PC-9 (cell line): ENCODE results near the gene BAHD1. TPM values are rescaled to one million over a fixed set of nuclear protein-coding genes. Genes with fewer than 3 reads are reported as not detected.

Source experiments
- BruUV-seq: library from RNA; stranded (reverse); fragments of 400-500 nt; replicated peaks from 2 replicates; lab custom pipeline; 2021; lab: Mats Ljungman, UMichigan
- CTCF ChIA-PET: fragments of 300-600 bp; sonication (Branson Sonifier 250); formaldehyde crosslinking; loops from one replicate; lab custom pipeline; 2022; ENCODE audit warnings: antibody characterized with exemption; lab: Charles Lee
- POLR2A ChIA-PET: fragments of 300-600 bp; sonication (Branson Sonifier 250); formaldehyde crosslinking; loops from one replicate; lab custom pipeline; 2022; ENCODE audit warnings: antibody characterized with exemption; ENCODE audit not compliant: unreplicated experiment; lab: Charles Lee
- DNase-seq, 2 experiments: peaks; one replicate each; pipeline versions ENCODE4 v3.0.0 to v3.0.0-alpha.2; 2015 to 2022; ENCODE audit warnings: mixed read lengths in 1 of 2
- H2AFZ ChIP-seq: fragments of 200-600 bp; sonication (generic); 2 replicates; pipeline ENCODE4 v1.8.1; 2017; ENCODE audit warnings: antibody characterized with exemption
- H3F3A ChIP-seq: fragments of 200-600 bp; sonication (generic); 2 replicates; pipeline ENCODE4 v1.8.1; 2017; ENCODE audit warnings: antibody characterized with exemption, mild to moderate bottlenecking, low read depth; ENCODE audit not compliant: insufficient read depth
- H3K27ac ChIP-seq: fragments of 200-600 bp; sonication (generic); 2 replicates; pipeline ENCODE4 v1.6.1; 2016; ENCODE audit warnings: mixed run types
- H3K27me3 ChIP-seq: fragments of 200-600 bp; sonication (generic); 2 replicates; pipeline ENCODE4 v1.6.1; 2016; ENCODE audit warnings: low read depth, mixed run types; ENCODE audit not compliant: insufficient read depth
- H3K36me3 ChIP-seq: fragments of 200-600 bp; sonication (generic); 2 replicates; pipeline ENCODE4 v1.6.1; 2016; ENCODE audit warnings: low read depth, mixed run types
- H3K4me1 ChIP-seq: fragments of 200-600 bp; sonication (generic); replicated peaks from 2 replicates; pipeline ENCODE4 v1.6.1; 2016; ENCODE audit warnings: mixed run types; ENCODE audit not compliant: insufficient read depth
- H3K4me2 ChIP-seq: fragments of 200-600 bp; sonication (generic); 2 replicates; pipeline ENCODE4 v1.6.1; 2017; ENCODE audit warnings: mixed run types
- H3K4me3 ChIP-seq: fragments of 200-600 bp; sonication (generic); 2 replicates; pipeline ENCODE4 v1.6.1; 2016; ENCODE audit warnings: mixed run types
- H3K79me2 ChIP-seq: fragments of 200-600 bp; sonication (generic); 2 replicates; pipeline ENCODE4 v1.6.1; 2017; ENCODE audit warnings: low read depth, mixed run types
- H3K9me2 ChIP-seq: fragments of 200-600 bp; sonication (generic); 2 replicates; pipeline ENCODE4 v1.8.1; 2017; ENCODE audit warnings: mild to moderate bottlenecking; ENCODE audit not compliant: insufficient read depth
- H3K9me3 ChIP-seq: fragments of 200-600 bp; sonication (generic); 2 replicates; pipeline ENCODE4 v1.8.1; 2016; ENCODE audit warnings: low read depth; ENCODE audit not compliant: insufficient read depth
- H4K20me1 ChIP-seq: fragments of 200-600 bp; sonication (generic); 2 replicates; pipeline ENCODE4 v1.8.1; 2017; ENCODE audit not compliant: insufficient read depth
- EZH2 ChIP-seq: fragments of 200-600 bp; sonication (generic); IDR thresholded peaks from 2 replicates; pipeline ENCODE4 v1.8.0; 2017; ENCODE audit warnings: antibody characterized with exemption, low read depth
- intact Hi-C: fragments of 100-400 bp; cut with micrococcal nuclease; formaldehyde crosslinking; loops from one replicate; pipeline ENCODE4 v1.10.0; 2022; ENCODE audit not compliant: unreplicated experiment
- total RNA-seq: library from RNA; stranded (reverse); gene quantifications from 2 replicates; pipeline ENCODE4 v1.2.3, GENCODE V29; 2021
- TF ChIP-seq, protein P1 (sequence below): fragments of 200-600 bp; sonication (generic); conservative IDR thresholded peaks from 2 replicates; pipeline ENCODE4 v1.6.1; 2017; ENCODE audit warnings: mixed run types, antibody characterized with exemption, mild to moderate bottlenecking, moderate library complexity

Gene BAHD1
- total RNA-seq, 1 experiment from 2014 or later, result 19.1 TPM

DNA sequence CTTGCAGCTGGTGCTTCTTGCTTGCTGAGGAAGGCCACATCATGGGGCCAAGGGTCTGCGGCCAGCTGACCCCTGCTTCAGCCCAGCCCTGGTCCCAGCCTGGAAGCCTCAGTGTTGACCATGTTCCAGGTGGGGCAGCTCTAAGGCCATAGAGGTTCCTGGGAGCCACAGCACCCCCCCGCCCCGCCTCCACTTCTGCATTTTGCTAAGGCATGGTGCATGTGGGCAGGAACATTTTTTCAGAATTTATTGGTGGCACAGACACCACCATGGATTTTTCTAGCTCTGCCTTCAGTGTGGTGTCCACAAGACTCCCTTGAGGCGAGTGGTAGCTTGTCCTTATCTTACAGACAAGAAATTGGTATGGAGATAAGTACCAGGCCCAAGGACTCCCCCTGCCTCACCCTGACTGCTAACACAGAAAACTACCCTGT, 28.2 kb downstream of the BAHD1 start:
- no peak overlapping the region for H3K4me3 ChIP-seq
- POLR2A ChIA-PET, result no interaction called here

DNA sequence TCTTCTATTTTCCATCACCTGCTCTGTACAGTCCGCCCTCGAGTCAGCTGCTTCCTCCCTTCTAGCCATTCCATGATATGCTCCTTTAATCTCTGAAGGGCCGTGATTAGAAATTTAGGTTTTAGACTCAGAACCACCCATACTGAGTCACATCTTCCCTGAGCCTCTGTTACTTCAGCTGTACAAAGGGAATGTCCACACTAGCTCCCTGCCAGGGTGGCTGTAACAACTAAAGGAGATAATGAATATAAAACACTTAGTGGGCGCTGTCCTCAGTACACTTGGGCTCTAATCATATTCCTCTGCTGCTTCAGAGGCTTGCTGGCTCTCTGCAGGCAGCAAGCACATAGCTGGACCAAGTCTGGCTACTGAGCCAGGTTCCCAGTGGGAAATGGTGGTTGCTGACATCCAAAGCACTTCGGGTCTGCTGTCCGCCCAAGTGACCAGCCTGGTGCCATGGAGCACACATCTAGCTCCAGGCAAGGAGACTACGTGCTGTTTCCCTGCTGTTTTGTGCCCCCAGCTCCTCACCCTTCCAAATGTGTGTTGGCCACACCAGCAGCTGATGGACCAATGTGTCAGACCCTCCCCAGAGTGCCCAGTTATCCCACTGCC, 29.1 kb downstream of the BAHD1 start:
- peaks cover 17% of the 10 kb centered on the region for H3K4me1 ChIP-seq
- H3K4me2 ChIP-seq, result peak overlapping the region; percentile 89
- no peak for DNase-seq
- BruUV-seq, result TSS peak; percentile 46
- ChIA-PET CTCF (interaction anchor here (0.6 kb wide), 1 partner anchor 928 kb away, joined by 11 read pairs; no protein-coding TSS in a partner anchor), POLR2A (interaction anchor here (0.5 to 0.7 kb wide), 3 partner anchors 33 to 99 kb away, joined by 3 read pairs; partner anchors contain the start of gene RPUSD2)
- no peaks in the 10 kb centered on the region for H3K9me2 ChIP-seq
- no peak for TF ChIP-seq EZH2
- TF ChIP-seq, protein P1, sequence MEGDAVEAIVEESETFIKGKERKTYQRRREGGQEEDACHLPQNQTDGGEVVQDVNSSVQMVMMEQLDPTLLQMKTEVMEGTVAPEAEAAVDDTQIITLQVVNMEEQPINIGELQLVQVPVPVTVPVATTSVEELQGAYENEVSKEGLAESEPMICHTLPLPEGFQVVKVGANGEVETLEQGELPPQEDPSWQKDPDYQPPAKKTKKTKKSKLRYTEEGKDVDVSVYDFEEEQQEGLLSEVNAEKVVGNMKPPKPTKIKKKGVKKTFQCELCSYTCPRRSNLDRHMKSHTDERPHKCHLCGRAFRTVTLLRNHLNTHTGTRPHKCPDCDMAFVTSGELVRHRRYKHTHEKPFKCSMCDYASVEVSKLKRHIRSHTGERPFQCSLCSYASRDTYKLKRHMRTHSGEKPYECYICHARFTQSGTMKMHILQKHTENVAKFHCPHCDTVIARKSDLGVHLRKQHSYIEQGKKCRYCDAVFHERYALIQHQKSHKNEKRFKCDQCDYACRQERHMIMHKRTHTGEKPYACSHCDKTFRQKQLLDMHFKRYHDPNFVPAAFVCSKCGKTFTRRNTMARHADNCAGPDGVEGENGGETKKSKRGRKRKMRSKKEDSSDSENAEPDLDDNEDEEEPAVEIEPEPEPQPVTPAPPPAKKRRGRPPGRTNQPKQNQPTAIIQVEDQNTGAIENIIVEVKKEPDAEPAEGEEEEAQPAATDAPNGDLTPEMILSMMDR, result no peak
- peaks cover 22% of the 10 kb centered on the region; the same call in 1 of the 2 replicates for H3F3A ChIP-seq
- H3K79me2 ChIP-seq, result 0 out of 2 replicates have a peak, but pooled peaks cover 7% of the 10 kb centered on the region
- intact Hi-C loops, result loop anchor here (2.0 to 5.0 kb wide), 3 partner anchors 29 to 95 kb away; partner anchors contain the start of genes BAHD1 and CCDC32
- no peaks in the 10 kb centered on the region for H3K27me3 ChIP-seq
- H3K27ac ChIP-seq, result peak overlapping the region; percentile 14; the same call in 1 of the 2 replicates
- H3K9me3 ChIP-seq, result no peaks in the 10 kb centered on the region
- no peaks in the 10 kb centered on the region for H3K36me3 ChIP-seq
- no peaks in the 10 kb centered on the region for H4K20me1 ChIP-seq
- H2AFZ ChIP-seq, result no peak overlapping the region
- H3K4me3 ChIP-seq, result peak overlapping the region; percentile 52; the same call in 1 of the 2 replicates

More for the DNA sequence above, 28.2 kb downstream of the BAHD1 start:
- H3F3A ChIP-seq, result peaks cover 22% of the 10 kb centered on the region; the same call in 1 of the 2 replicates
- TF ChIP-seq, protein P1, result no peak
- TF ChIP-seq EZH2, result no peak
- H4K20me1 ChIP-seq, result no peaks in the 10 kb centered on the region
- H3K4me1 ChIP-seq, result peaks cover 17% of the 10 kb centered on the region
- no peaks in the 10 kb centered on the region for H3K9me2 ChIP-seq
- H3K36me3 ChIP-seq, result no peaks in the 10 kb centered on the region
- H3K27me3 ChIP-seq, result no peaks in the 10 kb centered on the region
- H3K9me3 ChIP-seq, result no peaks in the 10 kb centered on the region
- no peak overlapping the region for H3K27ac ChIP-seq
- intact Hi-C loops, result no loop called here
- CTCF ChIA-PET, result no interaction called here
- H2AFZ ChIP-seq, result no peak overlapping the region
- H3K4me2 ChIP-seq, result no peak overlapping the region
- DNase-seq, result no peak
- BruUV-seq, result no TSS peak
- H3K79me2 ChIP-seq, result 0 out of 2 replicates have a peak, but pooled peaks cover 7% of the 10 kb centered on the region

DNA sequence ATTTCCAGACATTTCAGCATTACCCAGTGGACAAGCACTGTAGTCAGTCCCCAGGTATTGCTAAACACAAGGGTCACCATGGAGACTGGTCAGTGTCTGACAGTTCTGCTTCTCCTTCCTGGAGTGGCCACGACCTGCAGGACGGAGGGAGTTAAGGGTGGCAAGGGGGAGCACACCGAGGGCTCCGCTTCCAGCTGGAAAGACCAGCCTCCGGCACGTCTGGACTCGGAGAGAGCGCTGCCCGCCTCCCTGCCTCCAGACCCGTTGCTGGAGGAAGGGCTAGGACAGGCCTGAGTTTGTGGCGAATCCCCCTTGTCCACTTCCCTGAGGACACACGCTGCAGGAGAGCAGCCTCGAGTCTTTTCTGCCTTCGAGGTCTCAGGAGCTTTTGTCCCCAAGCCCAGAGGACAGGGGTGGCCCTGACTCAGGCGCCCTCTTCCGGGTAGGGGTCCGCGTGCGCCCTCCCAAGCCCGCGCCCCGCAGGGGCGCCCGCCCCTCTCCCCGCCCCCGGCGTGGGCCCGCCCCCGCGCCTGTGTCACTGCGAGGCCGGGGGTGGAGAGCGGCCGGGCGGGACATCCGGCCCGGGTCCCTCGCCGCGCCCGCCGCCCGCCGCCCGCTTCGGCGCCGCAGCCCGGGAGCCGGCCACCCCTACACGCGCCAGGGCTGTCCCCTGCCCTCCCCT, 29.8 kb downstream of the BAHD1 start, which contains the start of gene CHST14:
TSS of gene CHST14 (plus strand) at position 562 of the 682 bp plus-strand sequence. CDS start 230 bp downstream, outside the sequence.
- peak; percentile 58 to 61 for DNase-seq
- no peaks in the 10 kb centered on the region for H3K9me3 ChIP-seq
- intact Hi-C loops, result loop anchor here (2.0 to 5.0 kb wide), 3 partner anchors 30 to 94 kb away; partner anchors contain the start of genes BAHD1 and CCDC32
- POLR2A ChIA-PET, result interaction anchor here (0.5 kb wide), 1 partner anchor 98 kb away, joined by 3 read pairs; the partner anchor contains the start of gene RPUSD2
- 0 out of 2 replicates have a peak, but pooled peaks cover 7% of the 10 kb centered on the region for H3K79me2 ChIP-seq
- BruUV-seq, result no TSS peak
- TF ChIP-seq EZH2, result no peak
- TF ChIP-seq, protein P1, result no peak
- CTCF ChIA-PET, result no interaction called here
- no peaks in the 10 kb centered on the region for H3K36me3 ChIP-seq
- H3K4me2 ChIP-seq, result peak within 1 kb of the TSS; percentile 89
- H3K4me3 ChIP-seq, result peak within 1 kb of the TSS; percentile 66
- peaks cover 22% of the 10 kb centered on the region; the same call in 1 of the 2 replicates for H3F3A ChIP-seq
- H3K4me1 ChIP-seq, result peaks cover 17% of the 10 kb centered on the region
- no peaks in the 10 kb centered on the region for H3K27me3 ChIP-seq
- peak within 1 kb of the TSS; percentile 31 for H3K27ac ChIP-seq
- H2AFZ ChIP-seq, result peak within 1 kb of the TSS; percentile 72
- no peaks in the 10 kb centered on the region for H4K20me1 ChIP-seq
- no peaks in the 10 kb centered on the region for H3K9me2 ChIP-seq
